Measurements from ENCODE around the gene ZNF778.

ZNF778 gene

DNA sequence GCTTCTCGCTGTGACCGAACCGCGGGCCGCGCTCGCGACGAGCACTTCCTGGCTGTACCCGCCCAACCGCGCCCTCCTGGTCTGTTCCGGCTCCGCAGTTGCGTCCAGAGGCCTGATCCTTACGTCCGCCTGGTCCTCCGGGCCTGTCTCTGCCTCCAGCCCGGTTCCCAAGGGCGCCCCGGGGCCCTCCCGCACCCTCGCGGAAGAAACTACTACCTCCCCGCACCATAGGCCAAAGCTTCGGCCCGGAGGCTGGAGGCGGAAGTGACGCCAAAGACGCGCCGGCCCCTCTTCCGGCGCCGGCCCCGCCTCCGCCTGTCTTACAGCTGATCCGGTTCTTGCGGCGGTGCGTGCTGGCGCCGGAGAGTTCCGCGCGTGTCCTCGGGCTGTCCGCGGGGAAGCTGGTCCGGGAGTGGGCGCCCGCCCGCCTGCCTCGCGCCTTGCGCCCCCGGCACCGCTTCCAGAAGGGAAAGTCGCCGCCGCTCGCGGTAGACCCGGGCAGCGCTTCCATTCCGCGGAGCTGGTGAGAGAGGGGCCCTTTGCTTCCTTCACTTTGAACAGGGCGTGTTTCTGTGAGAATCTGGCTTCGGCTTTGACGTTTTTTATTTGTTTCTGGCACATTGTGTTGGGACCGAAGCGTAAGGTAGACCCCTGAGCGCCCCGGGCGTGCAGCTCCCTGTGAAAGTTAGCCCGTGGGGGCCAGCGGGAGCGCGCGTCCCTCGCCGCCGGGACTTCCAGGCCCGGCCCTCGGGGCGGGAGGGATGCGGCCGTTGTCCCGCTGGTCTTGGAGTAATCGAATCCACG, at the start of gene ZNF778:
ZNF778 (plus strand) TSS at position 316 of the 804 bp plus-strand sequence. CDS start 3,425 bp downstream, outside the sequence.
- DNase-seq (ENCODE audit: low read depth in 2 of 2) = peak; percentile 62 to 63

DNA sequence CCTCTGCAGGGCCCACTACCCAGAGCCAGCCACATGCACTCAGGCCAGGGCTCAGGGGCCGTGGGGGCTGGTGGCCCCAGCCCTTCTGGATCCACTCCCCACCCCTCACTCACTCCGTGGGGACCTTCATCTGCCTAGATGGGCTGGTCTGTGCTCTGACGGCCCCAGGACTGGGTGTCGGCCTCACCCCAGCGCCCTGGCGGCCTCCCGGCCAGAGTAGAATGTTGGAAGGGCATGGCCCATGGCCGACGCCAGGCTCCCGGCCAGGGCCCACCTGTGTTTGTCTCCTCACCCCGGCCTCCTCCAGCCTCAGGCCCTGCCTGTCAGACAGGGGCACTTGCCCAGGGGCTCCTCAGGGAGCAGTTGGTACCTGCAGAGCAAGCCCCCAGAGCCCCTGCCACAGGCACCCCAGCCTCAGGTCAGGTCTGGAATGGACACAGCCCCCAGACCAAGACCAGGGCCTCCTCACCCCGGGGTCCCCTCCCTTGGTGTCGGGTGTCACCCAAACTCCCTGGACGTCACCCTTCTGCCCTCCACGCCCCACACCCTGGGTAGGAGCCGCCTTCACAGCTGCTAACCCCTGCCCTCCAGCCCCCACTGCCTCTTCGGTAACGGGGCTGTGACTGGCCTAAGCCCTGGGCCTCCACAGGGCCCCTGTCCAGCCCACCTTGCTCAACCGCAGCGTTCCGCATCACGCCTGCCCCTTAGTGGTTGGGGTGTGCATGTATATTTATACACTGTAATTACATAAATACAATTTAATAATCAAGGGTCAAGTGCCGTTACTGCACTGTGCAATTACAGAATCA, 48.9 kb upstream of the ZNF778 start:
- DNase-seq (ENCODE audit: low read depth in 2 of 2) = no peak

DNA sequence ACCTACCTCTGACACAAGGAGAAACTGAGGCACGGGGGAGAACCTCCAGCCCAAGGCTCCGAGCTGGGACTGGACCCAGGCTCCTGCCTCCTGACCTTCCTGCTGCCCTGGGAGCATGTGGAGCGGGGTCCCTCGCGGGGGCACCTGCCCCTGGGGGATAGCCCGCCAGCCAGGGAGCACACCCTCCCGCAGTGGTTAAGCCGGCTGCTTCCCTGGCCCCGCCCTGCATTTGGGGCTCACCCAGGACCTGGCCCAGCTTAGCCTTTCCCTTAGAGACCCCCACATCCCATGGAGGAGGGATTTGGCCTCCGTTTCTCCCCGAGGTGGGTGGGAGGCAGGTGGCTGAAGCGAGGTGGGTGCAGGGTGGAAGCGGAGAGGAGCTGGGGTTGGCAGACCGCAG, 47.7 kb upstream of the ZNF778 start:
- DNase-seq (ENCODE audit: low read depth in 2 of 2) = no peak

DNA sequence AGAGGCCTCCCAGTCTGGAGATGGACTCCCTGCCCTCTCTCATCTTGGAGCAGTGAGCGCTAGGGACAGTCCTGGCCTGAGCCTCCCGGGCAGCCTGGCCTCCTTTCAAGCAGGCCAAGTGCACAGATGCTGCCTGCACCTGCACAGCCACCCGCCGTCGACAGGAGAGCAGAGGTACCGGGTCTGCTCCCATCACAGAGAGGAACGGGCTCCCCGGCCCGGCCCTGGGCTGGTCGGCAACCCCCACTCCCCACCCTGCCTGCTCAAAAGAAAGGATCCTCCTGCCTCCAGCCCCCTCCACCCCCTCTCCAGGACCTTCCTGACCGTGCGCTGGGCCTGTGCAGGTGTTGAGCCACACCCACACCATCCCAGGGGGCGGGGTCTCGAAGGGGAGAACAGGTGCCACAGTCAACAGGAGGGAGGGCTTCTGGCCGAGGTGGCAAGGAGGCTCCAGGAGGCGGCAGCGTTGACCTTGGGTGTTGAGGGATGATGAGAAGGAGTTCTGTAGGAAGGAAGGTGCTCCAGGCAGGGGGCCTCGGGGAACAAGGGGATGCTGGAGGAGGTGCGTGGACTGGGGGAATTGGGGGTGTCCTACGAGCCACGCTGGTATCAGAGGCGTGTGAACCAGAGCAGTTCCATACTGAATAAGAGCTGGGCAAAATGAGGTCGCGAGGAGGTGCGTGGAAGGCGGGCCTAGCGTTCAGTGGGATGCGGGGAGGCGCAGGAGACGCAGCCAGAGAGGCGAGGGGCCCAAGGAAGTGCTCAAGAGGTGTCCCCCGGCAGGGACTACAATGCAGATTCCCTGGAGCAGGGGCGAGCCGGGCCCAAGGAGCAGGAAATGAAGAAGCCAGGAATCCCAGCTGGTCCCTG, 46.9 kb upstream of the ZNF778 start:
- DNase-seq (ENCODE audit: low read depth in 2 of 2) = no peak

DNA sequence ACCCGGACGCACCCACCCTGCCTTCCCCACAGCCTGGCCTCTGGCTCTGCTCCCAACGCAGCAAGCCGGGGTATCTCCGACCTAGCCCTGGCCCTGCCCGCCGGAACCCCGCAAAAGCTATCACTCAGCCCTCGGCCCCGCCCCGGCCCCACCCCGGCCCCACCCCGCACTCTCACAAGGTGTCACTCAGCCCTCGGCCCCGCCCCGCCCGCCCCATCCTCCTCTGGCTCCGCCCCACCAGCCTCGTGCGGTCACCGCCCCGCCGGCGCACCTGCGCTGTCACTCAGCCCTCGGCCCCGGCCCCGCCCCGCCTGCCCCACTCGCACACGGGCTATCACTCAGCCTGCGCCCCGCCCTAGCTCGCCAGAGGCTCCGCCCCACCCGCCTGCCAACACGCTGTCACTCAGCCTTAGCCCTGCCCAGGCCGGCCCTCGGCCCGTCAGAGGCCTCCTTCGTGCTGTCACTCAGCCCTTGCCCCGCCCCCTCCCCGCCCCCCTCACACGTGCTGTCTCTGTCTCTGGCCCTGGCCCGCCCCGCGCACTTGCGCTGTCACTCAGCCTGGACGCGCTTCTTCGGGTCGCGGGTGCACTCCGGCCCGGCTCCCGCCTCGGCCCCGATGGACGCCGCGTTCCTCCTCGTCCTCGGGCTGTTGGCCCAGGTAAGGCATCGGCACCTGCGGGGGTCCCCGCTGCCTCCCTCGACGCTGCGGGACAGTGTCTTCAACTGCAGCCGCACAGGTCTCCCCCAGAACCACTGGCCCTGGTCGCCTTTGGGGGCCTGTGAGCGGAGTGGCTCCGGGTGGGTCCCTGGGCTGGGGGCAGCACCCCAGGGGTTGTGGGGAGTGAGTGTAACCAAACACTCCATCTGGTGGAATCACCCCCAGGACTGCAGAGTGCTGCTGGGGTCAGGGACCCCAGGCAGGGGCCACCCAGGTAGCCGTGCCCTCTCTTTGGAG, 46.0 kb upstream of the ZNF778 start, which contains the start of gene CDH15:
CDH15 (plus strand) TSS at position 533 of the 955 bp plus-strand sequence; CDS start at position 617, 84 bp downstream.
- DNase-seq (ENCODE audit: low read depth in 2 of 2) = peak; percentile 75 to 87

DNA sequence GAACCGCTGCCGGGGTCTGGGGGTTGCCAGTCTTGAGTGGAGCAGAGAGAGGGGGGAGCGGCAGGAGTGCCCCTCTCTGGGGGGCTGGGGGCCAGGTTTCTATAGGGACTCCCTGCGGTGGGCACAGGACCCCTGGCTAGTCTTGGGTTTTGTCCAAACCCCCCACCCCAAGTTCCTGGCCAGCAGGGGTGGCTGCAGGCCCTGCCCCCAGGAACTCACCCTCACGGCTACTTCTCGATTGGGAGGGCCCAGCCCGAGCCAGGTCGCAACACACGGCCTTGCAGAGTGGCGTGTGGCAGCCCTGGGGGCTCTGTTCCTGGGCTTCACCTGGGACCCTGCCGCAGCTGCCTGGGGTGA, 45.4 kb upstream of the ZNF778 start:
- DNase-seq (ENCODE audit: low read depth in 2 of 2) = no peak

DNA sequence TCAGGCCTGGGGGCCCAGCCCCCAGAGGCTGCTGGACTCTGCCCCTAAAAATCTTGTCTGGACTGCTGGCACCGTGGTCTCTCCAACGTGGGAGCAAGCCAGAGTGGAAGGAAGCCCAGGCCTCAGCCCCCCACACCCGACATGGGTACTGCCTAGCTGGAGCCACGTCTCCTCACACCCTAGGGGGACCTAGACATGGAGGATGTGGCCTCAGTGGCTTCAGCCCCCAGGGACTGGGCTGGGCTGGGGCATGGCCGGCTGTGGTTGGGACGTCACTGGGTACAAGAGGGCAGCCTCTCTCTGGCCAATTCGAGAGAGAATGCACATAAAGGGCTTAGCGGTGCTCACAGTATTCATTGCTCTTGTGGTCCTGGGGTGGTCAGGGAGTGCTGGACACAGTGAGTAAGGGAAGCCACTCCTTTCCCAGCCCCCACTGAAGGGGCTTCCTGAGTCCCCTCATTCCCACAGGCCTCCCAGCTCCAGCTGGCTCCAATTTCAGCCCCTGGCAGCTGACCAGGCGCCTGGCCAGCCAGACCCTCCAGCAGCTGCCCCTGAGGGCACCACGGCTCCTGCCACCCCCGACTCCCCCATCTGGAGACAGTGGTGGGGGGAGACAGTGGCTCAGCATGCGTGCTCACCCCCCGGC, 44.9 kb upstream of the ZNF778 start:
- DNase-seq (ENCODE audit: low read depth in 2 of 2) = no peak

DNA sequence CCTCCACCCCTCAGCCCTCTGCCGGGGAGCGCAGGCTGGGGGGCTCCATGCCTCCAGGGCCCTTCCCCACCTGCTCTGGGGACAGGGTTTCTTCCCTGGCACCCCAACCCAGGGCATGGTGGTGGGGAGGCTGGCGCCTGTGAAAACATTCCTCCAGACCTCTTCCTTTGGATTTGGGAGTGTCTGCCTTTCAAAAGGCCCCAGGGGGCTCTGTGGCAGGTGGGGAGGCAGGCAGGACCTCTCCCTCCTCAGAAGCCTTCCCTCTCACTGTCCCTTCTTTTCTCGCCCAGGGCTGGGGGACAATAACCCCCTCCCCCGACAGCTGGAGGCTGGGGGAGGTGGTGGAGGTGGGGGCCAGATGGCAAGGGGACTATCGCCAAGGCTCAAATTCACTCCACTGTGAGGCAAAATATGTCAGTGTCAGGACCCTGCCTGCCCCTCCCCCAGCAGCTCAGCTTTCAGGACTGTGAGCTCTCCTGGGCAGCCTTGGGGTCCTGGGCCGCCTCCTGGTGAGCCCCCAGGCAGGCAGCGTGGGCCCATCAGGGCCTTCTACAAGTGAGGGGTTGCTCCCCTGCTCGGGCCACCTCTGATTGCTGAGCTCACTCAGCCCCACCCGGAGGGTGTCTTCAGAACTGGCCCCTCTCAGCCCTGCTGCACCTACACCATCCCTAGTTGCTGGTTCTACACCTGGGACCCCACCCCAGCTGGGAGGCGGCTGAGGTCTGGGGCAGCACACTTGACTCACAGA, 44.2 kb upstream of the ZNF778 start:
- no peak for DNase-seq (ENCODE audit: low read depth in 2 of 2)

DNA sequence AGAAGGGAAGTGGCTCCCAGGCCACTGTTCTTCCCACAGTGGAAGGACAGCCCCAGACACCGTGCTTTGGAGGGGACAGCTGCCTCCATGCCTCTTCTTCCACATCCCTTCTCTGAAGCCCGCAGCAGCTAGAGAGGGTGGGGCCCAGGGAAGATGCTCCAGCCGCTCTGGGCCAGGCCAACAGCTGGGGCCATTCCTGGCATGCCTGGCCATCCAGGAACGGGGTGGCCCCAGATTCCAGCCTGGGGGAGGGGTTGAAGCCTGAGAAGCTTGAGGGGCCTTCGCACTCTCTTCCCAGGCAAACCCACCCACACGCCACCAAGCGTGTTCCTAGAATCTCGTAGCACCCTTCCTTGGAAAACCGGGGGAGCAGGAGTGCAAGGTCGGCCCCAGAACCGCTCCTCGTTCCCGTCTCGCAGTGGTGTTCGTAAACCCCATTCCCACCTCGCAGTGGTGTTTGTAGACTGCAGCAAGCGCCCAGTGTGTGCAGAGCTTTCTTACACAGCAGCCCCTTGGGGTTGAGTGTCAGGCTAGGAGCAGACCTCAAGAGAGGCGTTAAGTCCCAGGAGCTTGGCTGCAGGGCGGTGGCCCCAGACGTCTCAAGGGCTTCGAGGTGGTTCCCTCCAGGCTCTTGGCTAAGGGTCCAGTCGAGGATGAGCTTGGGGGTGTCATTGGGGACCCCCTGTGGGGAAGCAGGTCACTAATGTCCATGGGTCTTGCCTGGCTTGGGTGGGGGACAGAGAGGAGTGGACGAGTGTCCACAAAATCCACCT, 43.3 kb upstream of the ZNF778 start:
- DNase-seq (ENCODE audit: low read depth in 2 of 2) = no peak

DNA sequence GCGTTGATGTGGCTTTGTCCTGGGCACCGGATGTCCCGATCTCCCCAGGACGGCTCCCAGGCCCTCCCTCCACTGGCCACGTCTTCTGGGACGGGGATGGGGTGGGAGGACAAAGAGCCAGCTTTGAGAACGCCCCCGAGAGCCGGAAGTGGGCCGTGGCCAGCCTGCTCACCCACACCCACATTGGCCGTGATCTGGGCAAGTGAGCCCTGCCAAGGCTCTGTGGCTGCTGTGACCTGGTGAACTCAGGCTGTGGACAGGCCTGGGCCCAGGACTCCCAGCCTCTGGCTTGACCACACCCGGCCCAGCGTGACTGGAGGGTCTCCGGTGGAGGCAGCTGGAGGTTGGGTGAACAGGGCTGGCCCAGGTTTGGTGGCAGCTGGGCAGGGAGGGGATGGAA, 42.6 kb upstream of the ZNF778 start:
- DNase-seq (ENCODE audit: low read depth in 2 of 2) = no peak

DNA sequence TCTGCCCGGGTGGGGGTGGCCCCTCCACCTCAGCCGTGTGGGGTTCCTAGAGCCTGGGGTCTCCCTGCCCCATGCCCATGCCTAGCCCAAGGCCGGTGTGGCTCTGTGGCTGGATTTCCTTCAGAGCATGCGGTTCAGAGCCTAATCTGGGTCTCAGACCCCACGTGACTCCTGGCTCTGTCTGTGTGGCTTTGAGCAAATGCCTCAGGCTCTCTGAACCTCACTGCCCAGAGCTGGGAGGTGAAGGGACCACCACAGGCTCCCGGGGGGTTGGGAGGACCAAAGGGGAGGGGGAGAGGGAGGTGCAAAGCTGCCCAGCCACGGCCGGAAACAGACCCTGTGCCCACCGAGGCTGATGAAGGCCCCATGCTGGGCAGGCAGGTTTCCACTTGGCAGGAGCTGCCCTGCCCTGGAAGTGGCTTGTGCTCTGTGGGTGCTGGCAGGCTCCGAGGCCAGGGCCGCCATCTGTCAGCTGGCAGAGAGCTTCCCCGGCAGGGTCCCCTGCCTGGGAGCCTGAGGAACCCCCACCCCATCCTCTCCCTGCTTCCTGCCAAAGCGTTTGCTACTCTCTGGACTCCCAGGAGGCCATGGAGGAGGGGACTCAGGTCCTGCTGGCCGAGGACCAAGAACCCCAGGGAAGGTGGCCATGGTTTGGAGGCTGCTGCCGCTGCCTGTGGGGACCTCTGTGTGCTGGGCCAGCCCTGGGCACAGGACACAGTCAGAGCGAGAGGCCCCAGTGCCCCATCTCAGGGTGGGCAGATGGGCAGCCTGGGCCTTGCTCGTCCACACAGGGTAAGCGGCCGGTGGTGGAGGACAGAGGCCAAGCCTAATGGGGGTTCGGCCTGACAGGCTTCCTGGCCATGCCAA, 42.0 kb upstream of the ZNF778 start:
- DNase-seq (ENCODE audit: low read depth in 2 of 2) = no peak

DNA sequence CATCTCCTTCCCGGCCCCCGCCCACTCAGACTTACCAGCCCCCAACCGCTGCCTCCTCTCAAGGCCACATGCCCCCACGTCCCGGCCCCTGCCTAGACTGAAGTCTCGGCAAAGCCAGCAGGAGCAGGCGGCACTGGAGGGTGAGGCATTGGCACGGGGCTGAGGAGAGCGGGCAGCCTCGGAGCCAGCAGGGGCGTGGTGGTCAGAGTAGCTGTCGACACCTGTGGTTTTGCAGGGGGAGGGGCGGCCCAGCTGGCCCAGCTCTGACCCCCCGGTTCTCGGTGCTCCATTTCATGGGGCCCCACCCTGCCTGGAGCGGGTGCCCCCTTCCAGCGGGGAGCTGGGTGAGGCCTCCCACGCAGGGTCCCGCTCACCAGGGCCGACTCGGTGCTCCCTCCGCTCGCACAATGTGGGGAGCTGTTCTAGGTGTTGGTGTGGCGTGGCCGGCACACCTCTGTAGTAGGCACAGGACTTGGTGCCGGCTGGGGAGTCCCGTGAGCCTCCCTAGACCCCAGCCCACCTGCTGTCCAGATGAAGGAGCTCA, 41.3 kb upstream of the ZNF778 start:
- DNase-seq (ENCODE audit: low read depth in 2 of 2) = no peak

DNA sequence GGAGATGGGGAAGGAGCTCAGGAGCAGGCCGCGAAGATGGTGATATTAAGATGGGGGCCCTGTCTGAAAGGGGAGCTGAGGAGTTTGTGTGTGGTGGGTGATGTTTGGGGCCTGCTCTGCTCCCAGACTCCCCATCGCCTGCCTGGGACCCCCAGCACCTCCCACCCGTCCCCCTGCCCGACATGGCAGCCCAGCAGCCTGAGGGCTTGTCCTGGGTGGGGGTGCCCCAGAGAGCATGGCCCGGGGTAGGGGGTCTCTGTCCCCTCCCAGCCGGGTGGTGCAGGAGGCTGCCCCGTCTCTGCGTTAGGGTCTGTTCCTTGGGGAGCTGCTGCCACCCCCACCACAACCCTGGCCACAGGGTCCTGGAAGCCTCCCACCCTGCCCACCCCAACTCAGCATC, 40.8 kb upstream of the ZNF778 start:
- no peak for DNase-seq (ENCODE audit: low read depth in 2 of 2)

DNA sequence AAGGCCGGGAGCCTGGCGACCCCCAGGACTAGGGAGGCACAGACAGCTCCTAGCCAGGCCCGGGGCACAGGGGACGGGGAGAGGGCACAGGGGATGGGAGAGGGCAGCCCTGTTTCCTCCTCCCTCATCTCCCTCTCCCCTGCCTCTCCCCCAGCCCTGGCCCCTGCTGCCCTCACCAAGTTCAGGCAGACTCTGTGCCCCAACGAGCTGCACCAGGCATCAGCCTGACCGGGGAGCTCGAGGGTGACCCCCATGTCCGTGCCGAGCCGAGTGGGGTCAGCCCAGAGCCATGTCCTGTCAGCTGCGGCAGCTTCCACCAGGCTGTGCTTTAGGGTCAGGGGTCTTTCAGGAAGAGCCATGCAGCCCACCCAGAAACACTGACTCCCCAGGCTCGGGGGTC, 40.0 kb upstream of the ZNF778 start:
- no peak for DNase-seq (ENCODE audit: low read depth in 2 of 2)

DNA sequence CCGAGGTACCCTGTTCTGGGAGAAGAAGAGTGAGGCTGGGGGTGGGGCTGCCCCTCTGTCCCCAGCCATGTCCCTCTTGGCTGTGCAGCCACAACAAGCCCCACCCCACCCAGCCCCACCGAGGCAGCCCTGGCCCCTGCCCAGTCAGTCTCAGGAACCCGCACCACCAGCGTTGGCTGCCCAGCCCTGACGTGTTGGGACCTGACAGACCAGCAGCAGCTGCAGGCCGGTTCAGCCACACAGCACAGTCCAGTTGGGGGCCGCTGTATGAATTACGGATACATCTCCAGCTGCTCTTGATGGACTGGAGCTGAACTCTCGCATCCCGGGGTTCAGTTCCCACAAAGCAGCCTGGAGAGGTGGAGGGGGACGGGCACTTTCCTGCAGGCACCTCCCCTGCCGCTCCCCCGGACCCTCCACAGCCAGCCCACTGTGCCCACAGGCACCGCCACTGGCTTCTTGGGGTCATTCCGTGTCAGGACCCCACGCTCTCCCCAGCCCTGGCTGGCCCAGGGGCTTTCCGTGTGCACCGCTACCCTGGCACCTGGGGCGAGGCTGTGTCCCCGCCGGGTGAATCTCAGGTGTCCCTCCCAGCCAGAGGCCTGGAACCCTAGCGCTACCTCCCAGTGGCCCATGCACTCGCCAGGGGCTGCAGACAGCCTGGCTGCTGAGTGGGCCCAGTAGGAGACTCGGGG, 38.9 kb upstream of the ZNF778 start:
- DNase-seq (ENCODE audit: low read depth in 2 of 2) = no peak

DNA sequence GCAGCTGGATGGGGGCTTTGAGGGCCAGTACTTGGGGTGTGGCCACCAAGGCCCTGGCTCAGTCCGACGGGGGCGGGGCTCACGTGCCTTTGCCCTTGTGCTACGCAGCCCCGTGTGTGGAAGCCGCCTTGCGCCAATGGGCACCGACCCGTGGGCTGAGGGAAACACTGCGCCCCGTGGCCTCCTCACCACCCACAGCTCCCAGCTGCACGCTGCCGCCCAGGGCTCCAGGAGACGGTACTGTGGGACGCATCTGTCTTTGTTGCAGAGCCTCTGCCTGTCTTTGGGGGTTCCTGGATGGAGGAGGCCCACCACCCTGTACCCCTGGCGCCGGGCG, 38.4 kb upstream of the ZNF778 start:
- DNase-seq (ENCODE audit: low read depth in 2 of 2) = no peak

DNA sequence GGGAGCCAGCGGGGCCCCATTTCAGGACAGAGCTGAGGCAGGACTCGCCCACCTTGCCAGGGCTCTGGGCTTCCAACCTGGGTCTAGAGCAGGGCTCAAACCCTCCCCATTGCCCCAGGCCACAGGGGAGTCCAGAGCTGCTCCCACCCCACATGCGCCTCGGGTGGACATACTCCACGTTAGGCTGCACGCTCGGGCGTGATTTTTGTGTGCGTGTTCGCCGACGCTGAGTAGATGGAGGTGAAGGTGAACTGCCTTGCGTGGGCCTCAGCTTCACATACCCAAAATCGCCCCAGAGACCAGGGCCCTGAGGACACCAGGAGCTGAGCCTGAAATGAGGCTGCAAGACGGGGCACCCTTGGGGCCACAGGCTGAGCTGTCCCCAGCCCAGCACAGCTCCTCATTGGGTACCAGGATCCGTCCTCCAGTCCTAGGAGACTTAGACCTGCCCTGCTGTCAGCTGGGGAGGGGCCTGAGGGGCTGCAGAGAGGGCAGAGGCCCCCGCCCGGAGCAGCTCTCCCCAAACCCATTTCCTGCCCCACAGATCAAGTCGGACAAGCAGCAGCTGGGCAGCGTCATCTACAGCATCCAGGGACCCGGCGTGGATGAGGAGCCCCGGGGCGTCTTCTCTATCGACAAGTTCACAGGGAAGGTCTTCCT, 37.7 kb upstream of the ZNF778 start:
- no peak for DNase-seq (ENCODE audit: low read depth in 2 of 2)

All from stimulated activated CD8-positive, alpha-beta memory T cell treated with anti-CD3 and anti-CD28 coated beads, Interleukin-2, amount 100 ng/mL, for 1 hour (primary cell).